Erythroblast (primary cell): ENCODE measurements around the gene ARL5A.

ENCODE experiments used
- DNase-seq, 2 experiments: peaks; one replicate each; lab custom pipeline; 2025; lab: John Stamatoyannopoulos, UW
- GATA1 ChIP-seq: IDR thresholded peaks from 2 replicates; pipeline ENCODE4 v1.6.1; 2011; ENCODE audit warnings: low read depth, mild to moderate bottlenecking, control low read depth, low read length, moderate library complexity
- POLR2A ChIP-seq: IDR thresholded peaks from 2 replicates; pipeline ENCODE4 v1.6.1; 2011; ENCODE audit warnings: mild to moderate bottlenecking, low read length

ARL5A gene

DNA sequence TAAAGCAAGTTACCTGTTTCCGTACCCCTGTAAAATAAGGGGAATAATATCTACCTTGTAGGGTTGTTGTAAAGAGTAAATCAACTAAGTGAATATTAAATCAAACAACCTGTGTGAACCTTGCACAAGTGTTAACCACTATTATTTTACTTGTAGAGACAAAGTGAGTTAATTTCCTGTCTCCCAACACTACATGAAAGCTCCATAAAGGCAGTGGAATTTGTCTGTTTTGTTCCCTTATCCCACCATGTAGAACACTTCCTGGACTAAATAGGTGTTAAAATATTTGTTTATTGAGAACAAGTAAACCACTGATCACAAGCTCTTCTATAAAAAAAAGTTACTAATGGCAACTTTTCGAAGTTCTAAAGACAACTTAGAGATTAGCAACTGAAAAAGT, 3.3 kb downstream of the ARL5A start:
- no peak for DNase-seq
- no peak for TF ChIP-seq GATA1
- TF ChIP-seq POLR2A, result no peak

DNA sequence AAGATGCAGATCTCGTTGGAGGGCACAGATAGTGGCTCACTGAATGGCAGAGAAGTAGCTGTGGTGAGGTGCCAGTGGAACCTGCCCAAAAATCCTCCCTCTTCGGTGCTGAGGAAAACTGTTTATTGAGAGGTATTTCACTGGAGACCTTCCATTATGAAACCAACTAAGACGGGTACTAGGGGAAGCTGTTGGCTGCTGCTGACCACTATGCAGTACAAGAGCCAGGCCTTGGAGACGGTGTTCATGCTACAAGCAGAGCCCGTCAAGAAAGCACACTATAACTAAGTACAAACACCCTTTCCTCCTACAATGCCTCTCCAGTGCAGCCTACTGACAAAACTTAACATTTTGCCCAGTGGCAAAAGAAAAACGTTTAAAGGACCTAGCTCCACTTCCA, 4.6 kb downstream of the ARL5A start:
- TF ChIP-seq GATA1 (no peak), POLR2A (no peak)
- peak in 1 of 2 experiments; percentile 43 for DNase-seq

DNA sequence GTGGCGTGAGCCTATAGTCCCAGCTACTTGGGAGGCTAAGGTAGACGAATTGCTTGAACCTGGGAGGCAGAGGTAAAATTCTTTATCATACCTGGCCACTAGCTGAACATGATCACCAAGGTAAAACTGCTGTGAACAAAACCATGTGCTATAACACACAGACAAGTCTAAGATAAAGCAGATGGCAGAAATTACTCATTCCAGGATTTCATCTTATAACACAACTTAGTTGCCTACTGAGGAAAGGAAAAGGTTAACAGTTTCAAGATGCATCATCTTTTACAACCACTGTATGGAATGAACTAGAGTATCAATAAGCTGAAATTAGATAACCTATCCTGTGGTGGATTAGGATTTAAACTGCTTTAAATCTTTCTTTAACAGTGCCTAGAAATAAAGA, 8.3 kb downstream of the ARL5A start:
- no peak for TF ChIP-seq POLR2A
- no peak for TF ChIP-seq GATA1
- no peak for DNase-seq

DNA sequence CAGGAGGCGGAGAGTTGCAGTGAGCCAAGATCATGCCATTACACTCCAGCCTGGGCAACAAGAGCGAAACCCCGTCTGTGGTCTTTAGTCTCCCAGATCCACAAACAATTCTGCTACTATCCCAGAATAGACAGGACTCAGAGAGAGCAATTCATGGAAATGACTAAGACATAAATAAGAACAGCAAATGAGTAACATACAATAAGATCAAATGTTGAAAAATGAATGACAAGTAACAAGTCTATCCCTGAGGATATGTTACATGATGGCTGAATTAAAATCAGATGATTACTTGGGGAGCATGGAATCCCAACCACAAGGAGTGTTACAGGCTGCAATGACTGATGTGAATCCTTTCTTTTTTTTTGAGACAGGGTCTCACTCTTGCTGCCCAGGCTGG, 10.3 kb downstream of the ARL5A start:
- no peak for DNase-seq
- TF ChIP-seq POLR2A (no peak), GATA1 (no peak)

DNA sequence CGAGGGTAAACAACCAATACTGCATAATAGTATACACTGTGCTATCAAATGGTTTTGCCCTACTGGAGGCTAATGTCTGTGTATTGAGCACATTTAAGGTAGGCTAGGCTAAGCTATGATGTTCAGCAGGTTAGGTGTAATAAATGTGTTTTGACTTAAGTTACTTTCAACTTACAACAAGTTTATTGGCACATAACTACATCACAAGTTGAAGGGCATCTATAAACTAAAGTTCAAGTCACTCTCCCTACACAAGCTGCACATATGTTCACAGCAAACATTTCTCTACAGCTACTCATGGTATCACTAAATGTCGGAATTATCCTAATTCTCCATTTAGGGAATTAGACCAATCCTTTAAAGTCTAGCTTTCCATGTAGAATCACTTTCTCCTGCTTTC, 11.4 kb downstream of the ARL5A start:
- no peak for DNase-seq
- TF ChIP-seq GATA1 (no peak), POLR2A (no peak)

DNA sequence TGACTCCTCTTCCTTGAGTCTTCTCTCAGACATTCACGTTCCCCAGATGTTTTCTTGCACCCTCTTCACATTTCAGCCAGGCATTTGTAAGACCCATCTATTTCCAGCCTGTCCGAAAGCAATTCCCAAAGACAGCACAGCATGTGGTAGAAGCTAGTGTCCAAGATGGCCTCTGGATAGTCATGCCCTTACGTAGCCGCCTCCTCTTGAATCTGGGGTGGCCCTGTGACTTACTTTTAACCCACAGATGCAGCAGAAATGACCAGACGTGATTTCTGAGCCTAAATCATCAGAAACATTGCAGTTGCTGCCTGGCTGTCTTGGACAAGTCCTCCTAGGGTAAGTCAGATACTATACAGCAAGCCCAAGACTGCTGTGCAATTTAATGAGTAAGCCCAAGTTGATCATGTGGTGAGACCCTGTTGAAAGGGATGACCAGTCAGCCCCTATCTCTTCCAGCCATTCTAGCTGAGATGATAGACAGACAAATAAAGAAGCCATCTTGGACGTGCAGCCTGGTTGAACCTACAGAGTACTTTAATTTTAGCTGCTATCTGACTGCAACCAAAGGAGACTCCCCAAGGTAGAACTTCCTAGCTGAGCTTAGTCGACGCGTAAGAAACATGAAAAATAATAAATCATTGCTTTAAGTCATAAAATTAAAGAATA, 12.3 kb downstream of the ARL5A start:
- DNase-seq, result peak in 1 of 2 experiments; percentile 36
- no peak for TF ChIP-seq POLR2A
- no peak for TF ChIP-seq GATA1

DNA sequence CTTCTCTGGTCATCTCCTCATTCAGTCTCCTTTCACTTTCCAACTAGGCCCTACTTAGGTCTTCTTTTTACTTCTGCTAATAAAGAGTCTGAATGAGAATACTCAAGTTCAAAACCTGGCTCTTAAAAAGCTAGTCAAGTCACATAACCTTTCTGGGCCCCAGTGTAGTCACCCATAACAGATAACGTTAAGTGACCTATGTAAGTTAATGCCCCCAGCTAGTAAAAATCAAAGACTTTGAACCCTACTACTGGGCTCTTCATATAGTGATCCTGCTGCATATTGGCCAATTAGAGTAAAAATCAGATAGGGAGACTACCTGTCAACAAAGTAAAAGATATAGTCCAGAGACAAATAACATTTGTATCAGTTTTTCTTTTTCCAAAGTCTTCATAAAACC, 17.7 kb downstream of the ARL5A start:
- DNase-seq, result no peak
- no peak for TF ChIP-seq POLR2A
- no peak for TF ChIP-seq GATA1

DNA sequence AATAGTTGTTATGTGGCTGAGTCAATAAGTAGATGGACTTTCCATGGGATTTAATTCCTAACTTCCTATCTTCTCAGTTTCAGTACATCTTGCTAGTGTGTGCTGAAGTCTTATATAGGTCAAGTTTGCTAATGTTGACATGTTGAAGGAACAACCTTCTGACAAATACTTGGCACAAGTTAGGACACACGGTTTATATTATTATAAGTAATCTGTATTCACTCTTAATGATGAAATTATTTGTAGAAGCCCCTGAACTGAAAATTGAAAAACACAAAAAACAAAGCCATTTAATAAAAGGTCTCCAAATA, 19.2 kb downstream of the ARL5A start:
- TF ChIP-seq GATA1 (no peak), POLR2A (no peak)

DNA sequence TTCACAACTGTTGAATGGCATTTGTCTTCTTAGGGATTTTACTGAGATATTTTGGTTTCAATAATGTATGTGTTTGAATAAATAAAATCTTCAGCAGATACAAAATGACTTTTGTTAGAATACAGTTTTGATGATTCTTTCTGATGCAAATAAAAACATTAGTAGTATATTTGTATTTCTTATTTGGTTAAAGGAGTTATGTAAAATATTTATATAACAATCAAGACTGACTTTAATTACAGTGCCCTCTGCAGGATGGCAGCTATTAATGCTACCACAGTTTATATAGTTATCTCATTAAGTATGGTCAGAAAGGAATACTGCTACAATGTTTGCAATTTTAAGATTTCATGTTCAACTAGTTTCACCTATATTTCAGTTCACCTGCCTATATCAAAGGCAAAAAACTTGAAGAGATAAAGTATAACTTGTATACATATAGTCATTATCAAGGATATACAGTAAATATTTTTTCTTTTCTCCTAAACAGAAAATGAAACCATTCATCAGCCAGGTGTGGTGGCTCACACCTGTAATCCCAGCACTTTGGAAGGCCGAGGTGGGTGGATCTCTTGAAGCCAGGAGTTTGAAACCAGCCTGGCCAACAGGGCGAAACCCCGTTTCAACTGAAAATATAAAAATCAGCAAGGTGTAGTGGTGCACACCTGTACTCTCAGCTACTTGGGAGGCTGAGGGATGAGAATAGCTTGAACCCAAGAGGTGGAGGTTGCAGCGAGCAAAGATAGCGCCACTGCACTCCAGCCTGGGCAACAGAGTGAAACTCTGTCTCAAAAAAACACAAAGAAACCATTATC, 19.8 kb downstream of the ARL5A start:
- peak; percentile 45 to 68 for DNase-seq
- TF ChIP-seq POLR2A (no peak), GATA1 (no peak)

More for the DNA sequence above, 19.2 kb downstream of the ARL5A start:
- DNase-seq, result no peak

DNA sequence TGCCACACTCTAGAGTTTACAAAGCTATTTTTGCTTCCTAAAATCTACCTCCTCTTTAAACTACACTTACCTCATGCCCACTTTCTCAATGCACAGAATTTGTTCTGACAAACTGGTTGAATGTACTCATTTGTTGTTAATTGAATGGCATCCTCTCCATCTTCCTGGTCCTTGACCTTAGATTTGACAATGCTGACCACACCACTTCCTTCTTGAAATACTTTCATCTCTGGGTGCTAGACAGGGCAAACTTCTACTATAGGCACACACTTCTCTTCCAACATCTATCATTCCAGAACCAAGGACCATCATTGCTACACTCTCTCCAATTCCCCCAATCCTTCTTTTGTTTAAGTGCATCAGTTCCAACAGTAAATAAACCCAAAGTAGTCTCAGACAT, 22.3 kb downstream of the ARL5A start:
- no peak for DNase-seq
- no peak for TF ChIP-seq GATA1
- no peak for TF ChIP-seq POLR2A

DNA sequence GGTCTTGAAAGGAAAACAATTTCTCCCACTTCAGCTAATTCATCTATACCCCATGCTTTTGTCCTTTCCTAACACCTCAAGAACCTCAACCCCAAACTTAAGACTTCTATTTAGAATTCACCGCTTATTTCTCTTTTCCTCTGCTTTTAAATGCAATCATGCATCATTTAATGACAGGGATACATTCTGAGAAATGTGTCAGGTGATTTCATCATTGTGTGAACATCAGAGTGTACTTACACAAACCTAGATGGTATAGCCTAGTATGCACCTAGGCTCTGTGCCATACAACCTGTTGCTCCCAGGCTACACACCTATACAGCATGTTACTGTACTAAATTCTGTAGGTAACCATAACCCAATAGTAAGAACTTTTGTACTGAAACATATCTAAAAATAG, 22.9 kb downstream of the ARL5A start:
- peak; percentile 12 to 69 for DNase-seq
- no peak for TF ChIP-seq GATA1
- no peak for TF ChIP-seq POLR2A

DNA sequence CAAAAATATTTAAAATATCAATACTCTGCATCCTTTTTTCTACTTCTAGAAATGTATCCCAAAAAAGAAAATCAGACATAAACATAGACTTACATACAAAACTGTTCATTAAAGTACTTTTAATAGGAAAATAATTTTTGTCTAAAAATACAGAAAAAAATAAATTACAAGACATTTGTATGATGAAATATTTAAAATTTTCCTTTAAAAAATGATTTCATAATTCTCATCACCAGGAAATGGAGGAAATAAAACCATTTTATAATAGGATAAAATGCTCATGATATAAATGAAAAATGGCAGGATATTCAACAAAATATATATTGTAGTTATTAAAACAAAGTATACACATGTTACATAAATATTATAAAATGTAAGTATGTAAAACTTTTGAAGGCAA, 24.4 kb downstream of the ARL5A start:
- no peak for TF ChIP-seq POLR2A
- no peak for TF ChIP-seq GATA1
- DNase-seq, result no peak

DNA sequence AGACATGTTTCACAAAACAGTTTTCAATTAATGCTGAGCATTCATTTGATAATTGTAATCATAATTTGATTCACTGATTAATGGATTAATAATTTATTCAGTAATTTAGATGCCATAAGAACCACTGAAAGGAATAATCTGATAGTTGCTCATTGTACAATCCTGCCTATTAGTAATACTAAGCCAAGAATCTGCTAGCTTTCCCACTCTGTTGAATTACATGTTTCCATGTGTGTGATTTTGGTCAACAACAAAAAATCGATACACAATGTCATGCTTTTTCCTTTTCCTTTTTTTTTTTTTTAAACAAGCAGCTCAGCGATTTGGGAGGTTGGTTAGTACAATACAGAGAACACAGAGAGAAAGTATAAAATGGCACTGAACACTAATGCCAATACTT, 25.9 kb downstream of the ARL5A start:
- TF ChIP-seq GATA1, result no peak
- TF ChIP-seq POLR2A, result no peak
- DNase-seq, result no peak

DNA sequence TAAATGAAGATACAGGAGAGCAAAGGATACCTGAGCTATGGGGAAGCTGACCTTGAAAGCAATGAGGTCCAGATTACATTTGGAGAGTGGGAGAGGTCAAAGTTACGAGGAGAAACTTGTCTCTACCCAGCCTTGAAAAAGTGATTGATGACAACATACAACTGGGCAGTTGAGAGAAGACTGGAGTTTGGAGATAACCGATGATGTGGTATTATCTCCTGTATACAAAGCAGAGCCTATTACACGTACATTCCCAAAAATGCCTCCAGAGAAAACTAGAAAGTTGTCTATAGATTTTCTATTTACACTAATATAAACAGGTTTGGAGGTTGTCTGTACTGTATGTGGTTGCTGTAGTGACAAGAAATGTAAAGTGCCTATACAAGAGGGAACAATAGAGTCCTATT, 28.3 kb downstream of the ARL5A start:
- peak; percentile 78 to 85 for DNase-seq
- TF ChIP-seq POLR2A, result no peak
- no peak for TF ChIP-seq GATA1
